Measurements from ENCODE around the gene MYBBP1A.
"Not testable (repeated sequence)": the region's sequence is repeated elsewhere in the genome, so short reads cannot be mapped to it uniquely, and the experiment has no call there.

MYBBP1A gene

GRCh38 chr17:4594931-4595684 is 39.9 kb upstream of the MYBBP1A start:
- DNase-seq (ENCODE audit: low read depth, low spot score), result no peak
- TF ChIP-seq CTCF (IDR thresholded peaks at IDR 0.05; ENCODE audit: insufficient read depth, low read length, missing control alignments), result peak; percentile 39
- POLR2A ChIA-PET, result no interaction called here
- H3K4me3 ChIP-seq (ENCODE audit: low read depth, low read length), result no peak overlapping the region
- CTCF ChIA-PET, result interaction anchor here (0.7 to 2.6 kb wide), 4 partner anchors 9 to 77 kb away, joined by 3 to 20 read pairs (median 3); no protein-coding TSS in a partner anchor

- TF ChIP-seq CTCF (IDR thresholded peaks at IDR 0.05; ENCODE audit: insufficient read depth, low read length, missing control alignments), result no peak
- ChIA-PET POLR2A (no interaction called here), CTCF (interaction anchor here (2.6 kb wide), 1 partner anchor 28 kb away, joined by 20 read pairs; no protein-coding TSS in a partner anchor)
- no peak overlapping the region for H3K4me3 ChIP-seq (ENCODE audit: low read depth, low read length)
- DNase-seq (ENCODE audit: low read depth, low spot score), result no peak
Observed at GRCh38 chr17:4594406-4594805, 39.2 kb upstream of the MYBBP1A start.

DNA sequence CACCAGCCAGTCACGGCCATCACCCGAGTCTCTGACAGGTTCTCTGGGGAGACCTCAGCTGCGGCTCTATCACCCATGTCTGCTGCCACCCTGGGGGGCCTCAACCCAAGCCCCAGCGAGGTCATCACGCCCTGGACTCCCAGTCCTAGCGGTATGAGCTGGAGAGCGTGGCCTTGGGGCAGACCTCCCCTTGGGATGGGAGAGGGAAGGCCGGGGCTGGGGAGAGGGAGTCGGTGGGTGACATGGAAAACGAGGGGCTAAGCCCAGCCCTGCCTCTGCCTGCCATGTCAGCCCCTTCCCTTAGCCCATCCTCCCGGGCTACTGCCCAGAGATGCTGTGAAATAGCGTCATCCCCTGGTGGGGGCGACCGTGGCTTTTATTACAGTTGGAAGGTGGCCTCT is 37.8 kb upstream of the MYBBP1A start:
- no peak for DNase-seq (ENCODE audit: low read depth, low spot score)
- H3K4me3 ChIP-seq (ENCODE audit: low read depth, low read length), result no peak overlapping the region
- ChIA-PET CTCF (interaction anchor here (2.6 kb wide), 1 partner anchor 26 kb away, joined by 20 read pairs; no protein-coding TSS in a partner anchor), POLR2A (no interaction called here)
- TF ChIP-seq CTCF (IDR thresholded peaks at IDR 0.05; ENCODE audit: insufficient read depth, low read length, missing control alignments), result no peak

DNA sequence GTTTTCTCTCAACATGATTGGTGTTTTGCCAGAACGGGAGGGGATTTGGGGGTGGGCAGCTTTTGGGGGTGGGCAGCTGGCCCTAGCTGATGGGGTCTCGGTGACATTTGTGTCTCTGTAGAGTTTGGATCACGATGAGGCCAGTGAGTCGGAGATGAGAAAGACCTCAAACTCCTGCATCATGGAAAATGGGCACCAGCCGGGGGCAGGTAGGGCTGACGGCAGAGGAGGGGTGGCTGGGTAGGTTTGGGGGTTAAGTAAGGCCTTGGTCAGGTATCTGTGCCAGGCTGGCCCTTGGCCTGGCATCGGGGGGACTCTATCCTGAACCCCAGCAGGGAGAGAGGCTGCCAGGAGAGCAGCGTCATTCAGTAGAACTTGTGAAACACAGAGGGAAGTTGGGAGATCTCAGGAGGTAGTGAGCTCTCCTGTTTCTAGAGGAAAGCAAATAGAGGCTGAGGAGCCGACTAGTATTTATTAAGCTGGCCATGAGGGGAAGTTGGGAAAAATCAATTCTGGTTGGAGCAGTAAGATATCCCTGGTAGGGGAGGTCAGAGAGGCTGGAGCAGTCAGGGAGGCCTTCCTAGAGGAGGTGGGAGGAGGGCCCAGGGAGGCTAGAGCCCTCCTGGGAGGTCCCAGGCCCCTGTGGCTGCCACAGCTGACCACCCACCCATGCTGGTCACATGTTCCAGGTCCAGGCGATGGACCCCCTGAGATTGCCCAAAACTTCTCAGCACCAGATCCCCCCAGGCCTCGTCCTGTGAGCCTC is 37.2 kb upstream of the MYBBP1A start:
- POLR2A ChIA-PET, result no interaction called here
- H3K4me3 ChIP-seq (ENCODE audit: low read depth, low read length), result no peak overlapping the region
- CTCF ChIA-PET, result no interaction called here
- no peak for DNase-seq (ENCODE audit: low read depth, low spot score)
- TF ChIP-seq CTCF (IDR thresholded peaks at IDR 0.05; ENCODE audit: insufficient read depth, low read length, missing control alignments), result no peak

GRCh38 chr17:4591529-4591928 is 36.3 kb upstream of the MYBBP1A start:
- no peak overlapping the region for H3K4me3 ChIP-seq (ENCODE audit: low read depth, low read length)
- no peak for TF ChIP-seq CTCF (IDR thresholded peaks at IDR 0.05; ENCODE audit: insufficient read depth, low read length, missing control alignments)
- no peak for DNase-seq (ENCODE audit: low read depth, low spot score)
- CTCF ChIA-PET, result interaction anchor here (1.0 to 1.5 kb wide), 2 partner anchors 24 to 34 kb away, joined by 3 to 7 read pairs; no protein-coding TSS in a partner anchor
- POLR2A ChIA-PET, result no interaction called here

DNA sequence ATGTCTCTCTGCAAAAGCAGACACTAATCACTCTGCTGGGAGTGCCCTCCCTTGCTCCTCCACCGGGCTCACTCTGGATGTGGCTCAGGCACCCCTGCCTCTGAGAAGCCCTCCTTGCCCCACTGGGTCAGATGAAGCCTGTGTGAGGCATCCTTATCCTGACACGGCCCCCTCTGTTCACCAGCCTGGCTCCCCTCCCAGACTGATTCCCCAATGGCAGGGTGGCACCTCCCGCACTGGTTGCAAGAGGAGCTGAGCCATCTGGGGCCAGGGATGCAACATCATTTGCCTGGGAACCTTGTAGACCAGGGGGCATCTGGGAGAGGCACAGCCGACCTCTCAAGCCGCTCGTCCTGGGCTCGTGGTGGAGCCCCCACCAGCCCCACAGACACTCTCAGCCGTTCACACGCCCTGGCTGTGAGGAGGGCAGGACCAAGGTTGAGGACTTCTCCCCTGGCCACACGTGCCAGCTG is 35.8 kb upstream of the MYBBP1A start:
- TF ChIP-seq CTCF (IDR thresholded peaks at IDR 0.05; ENCODE audit: insufficient read depth, low read length, missing control alignments), result no peak
- CTCF ChIA-PET, result interaction anchor here (1.0 to 1.5 kb wide), 2 partner anchors 24 to 35 kb away, joined by 3 to 7 read pairs; no protein-coding TSS in a partner anchor

DNA sequence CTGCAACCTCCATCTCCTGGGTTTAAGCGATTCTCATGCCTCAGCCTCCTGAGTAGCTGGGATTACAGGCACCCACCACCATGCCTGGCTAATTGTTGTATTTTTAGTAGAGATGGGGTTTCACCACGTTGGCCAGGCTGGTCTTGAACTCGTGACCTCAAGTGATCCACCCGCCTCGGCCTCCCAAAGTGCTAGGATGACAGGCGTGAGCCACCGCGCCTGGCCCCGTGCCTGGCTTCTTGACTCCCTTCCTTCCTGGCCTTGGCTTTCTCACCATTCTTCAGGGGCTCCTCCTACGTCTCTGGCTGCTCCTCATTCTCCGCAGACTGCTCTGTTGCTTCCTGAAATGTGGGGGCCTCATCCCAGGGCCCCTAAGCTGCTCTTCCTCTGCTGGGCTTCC is 34.9 kb upstream of the MYBBP1A start:
- H3K4me3 ChIP-seq (ENCODE audit: low read depth, low read length); DNase-seq (ENCODE audit: low read depth, low spot score); POLR2A ChIA-PET: not testable (repeated sequence)
- CTCF ChIA-PET, result interaction anchor here (1.5 kb wide), 1 partner anchor 23 kb away, joined by 7 read pairs; no protein-coding TSS in a partner anchor

More for the DNA sequence above, 35.8 kb upstream of the MYBBP1A start:
- DNase-seq (ENCODE audit: low read depth, low spot score), result no peak
- no peak overlapping the region for H3K4me3 ChIP-seq (ENCODE audit: low read depth, low read length)
- POLR2A ChIA-PET, result no interaction called here

All from AG04449 (cell line).